Epithelial cell of prostate (primary cell): ENCODE results near the gene P2RY1.

Experiments
- DNase-seq: peaks from one replicate; pipeline ENCODE4 v3.0.0-alpha.2; 2011; ENCODE audit warnings: low read depth, low spot score
- H3K27ac ChIP-seq: fragments of 450-650 bp; 2 replicates; pipeline ENCODE4 v1.5.1; 2017; ENCODE audit warnings: mild to moderate bottlenecking

Gene P2RY1

GRCh38 chr3:152834776-152835600, at the start of gene P2RY1:
Gene P2RY1, plus strand, starts transcription at chr3:152835131. Its CDS starts 652 bp downstream, at chr3:152835783.
- peak; percentile 56 for DNase-seq

GRCh38 chr3:152786977-152787681, 47.8 kb upstream of the P2RY1 start:
- DNase-seq = no peak
- H3K27ac ChIP-seq = no peak overlapping the region

More at GRCh38 chr3:152834776-152835600, at the start of gene P2RY1:
- H3K27ac ChIP-seq = peak within 1 kb of the TSS; percentile 78

- DNase-seq = no peak
- H3K27ac ChIP-seq = no peak overlapping the region
These were observed 44.1 kb upstream of the P2RY1 start for GRCh38 chr3:152790651-152791387.

GRCh38 chr3:152793969-152794368, 41.0 kb upstream of the P2RY1 start:
- no peak for DNase-seq
- no peak overlapping the region for H3K27ac ChIP-seq

- H3K27ac ChIP-seq = no peak overlapping the region
- DNase-seq = no peak
These were observed 37.0 kb upstream of the P2RY1 start for GRCh38 chr3:152797751-152798432.

GRCh38 chr3:152811974-152812760, 22.8 kb upstream of the P2RY1 start:
- no peak overlapping the region for H3K27ac ChIP-seq
- no peak for DNase-seq

- H3K27ac ChIP-seq = no peak overlapping the region
- no peak for DNase-seq
These were observed 17.5 kb upstream of the P2RY1 start for GRCh38 chr3:152817400-152817799.

- H3K27ac ChIP-seq = no peak overlapping the region
- no peak for DNase-seq
These were observed 16.9 kb upstream of the P2RY1 start for GRCh38 chr3:152818027-152818426.

- H3K27ac ChIP-seq = no peak overlapping the region
- DNase-seq = no peak
These were observed 11.8 kb upstream of the P2RY1 start for GRCh38 chr3:152823173-152823572.

- H3K27ac ChIP-seq = no peak overlapping the region
- no peak for DNase-seq
These were observed 11.2 kb upstream of the P2RY1 start for GRCh38 chr3:152823781-152824180.

GRCh38 chr3:152825566-152825965, 9.4 kb upstream of the P2RY1 start:
- no peak overlapping the region for H3K27ac ChIP-seq
- no peak for DNase-seq

- no peak for DNase-seq
- H3K27ac ChIP-seq = no peak overlapping the region
These were observed 8.5 kb upstream of the P2RY1 start for GRCh38 chr3:152826476-152826875.

GRCh38 chr3:152827313-152827712, 7.6 kb upstream of the P2RY1 start:
- H3K27ac ChIP-seq = no peak overlapping the region
- no peak for DNase-seq

GRCh38 chr3:152828075-152828840, 6.7 kb upstream of the P2RY1 start:
- no peak for DNase-seq
- H3K27ac ChIP-seq = no peak overlapping the region

- no peak overlapping the region for H3K27ac ChIP-seq
- DNase-seq = no peak
These were observed 4.7 kb upstream of the P2RY1 start for GRCh38 chr3:152830245-152830644.

GRCh38 chr3:152832046-152832445, 2.9 kb upstream of the P2RY1 start:
- H3K27ac ChIP-seq = no peak overlapping the region

GRCh38 chr3:152833089-152833488, 1.8 kb upstream of the P2RY1 start:
- no peak for DNase-seq
- H3K27ac ChIP-seq = no peak overlapping the region

More at GRCh38 chr3:152832046-152832445, 2.9 kb upstream of the P2RY1 start:
- DNase-seq = no peak

GRCh38 chr3:152834191-152834775, 648 bp upstream of the P2RY1 start:
- DNase-seq = no peak
- peak overlapping the region; percentile 78 for H3K27ac ChIP-seq
